GM23248 (cell line): ENCODE measurements around the gene TMEM203.

Source experiments
- EZH2 ChIP-seq: fragments of 200-600 bp; sonication (generic); IDR thresholded peaks from 2 replicates; pipeline ENCODE4 v1.6.1; 2018; ENCODE audit warnings: antibody characterized with exemption, mild to moderate bottlenecking; ENCODE audit not compliant: insufficient read depth, poor library complexity, severe bottlenecking
- EZH2phosphoT487 ChIP-seq: fragments of 200-600 bp; sonication (generic); IDR thresholded peaks from 2 replicates; pipeline ENCODE4 v1.6.1; 2018; ENCODE audit warnings: antibody characterized with exemption, moderate library complexity, mild to moderate bottlenecking, low read depth; ENCODE audit not compliant: insufficient read depth

- no peak for TF ChIP-seq EZH2
- TF ChIP-seq EZH2phosphoT487, result no peak
These were observed 41.6 kb downstream of the TMEM203 start for GRCh38 chr9:137163805-137164204.
